Activated CD8-positive, alpha-beta memory T cell treated with anti-CD3 and anti-CD28 coated beads, Interleukin-2, amount 50 U/mL, for 1 hour (primary cell): ENCODE results near the gene COL6A2.
"Not testable (repeated sequence)": the region's sequence is repeated elsewhere in the genome, so short reads cannot be mapped to it uniquely, and the experiment has no call there.

Experiments
- DNase-seq: peaks from one replicate; pipeline ENCODE4 v3.0.0-alpha.2; 2020; ENCODE audit errors: extremely low read depth

The COL6A2 gene

DNA sequence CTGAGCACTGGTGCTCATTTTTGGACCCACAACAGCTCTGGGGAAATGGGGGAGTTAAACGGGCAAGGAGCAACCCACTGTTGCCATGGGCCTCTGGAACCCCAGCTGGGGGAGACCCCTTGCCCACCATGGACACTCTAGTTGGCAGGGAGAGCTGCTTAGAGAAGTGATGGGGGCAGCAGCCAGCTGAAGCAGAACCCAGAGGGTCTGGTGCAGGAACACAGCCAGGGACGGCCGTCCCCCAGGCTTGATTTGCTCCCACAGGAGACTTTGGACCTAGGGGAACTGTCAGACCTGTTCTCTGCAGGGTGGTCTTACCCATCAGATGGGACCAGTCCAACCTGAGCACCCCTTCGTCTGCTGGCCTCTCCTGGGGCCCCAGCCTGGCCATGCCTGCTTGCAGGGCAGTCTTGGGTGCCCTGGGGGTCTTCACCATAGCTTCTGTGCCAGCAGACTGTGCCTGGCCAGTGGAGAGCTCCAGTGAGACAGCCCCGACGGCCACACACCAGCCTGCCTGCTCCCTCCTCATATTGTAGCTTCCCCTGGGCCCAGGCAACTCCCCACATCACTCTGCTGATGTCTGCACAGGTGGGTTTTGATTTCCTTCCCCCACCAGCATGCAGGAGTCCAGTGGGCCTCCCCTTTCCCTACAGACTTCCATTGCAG, 75.1 kb downstream of the COL6A2 start:
- no peak for DNase-seq

GRCh38 chr21:46173573-46173972, 75.7 kb downstream of the COL6A2 start:
- DNase-seq: no peak

DNA sequence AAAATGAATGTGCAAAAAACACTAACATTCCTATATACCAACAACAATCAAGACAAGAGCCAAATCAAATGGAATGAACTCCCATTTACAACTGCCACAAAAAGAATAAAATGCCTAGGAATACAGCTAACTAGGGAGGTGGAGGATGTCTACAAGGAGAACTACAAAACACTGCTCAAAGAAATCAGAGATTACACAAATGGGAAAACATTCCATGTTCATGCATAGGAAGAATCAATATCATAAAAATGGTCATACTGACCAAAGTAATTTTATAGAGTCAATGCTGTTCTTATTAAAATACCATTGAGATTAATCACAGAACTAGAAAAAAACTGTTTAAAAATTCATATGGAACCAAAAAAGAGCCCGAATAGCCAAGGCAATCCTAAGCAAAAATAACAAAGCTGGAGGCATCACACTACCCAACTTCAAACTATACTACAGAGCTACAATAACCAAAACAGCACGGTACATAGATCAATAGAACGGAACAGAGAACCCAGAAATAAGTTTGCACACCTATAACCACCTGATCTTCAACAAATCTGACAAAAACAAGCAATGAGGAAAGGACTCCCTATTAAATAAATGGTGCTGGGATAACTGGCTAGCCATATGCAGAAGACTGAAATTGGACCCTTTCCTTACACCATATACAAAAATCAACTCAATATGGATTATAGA, 78.7 kb downstream of the COL6A2 start:
- not testable (repeated sequence) for DNase-seq

- DNase-seq: no peak
These were observed 81.0 kb downstream of the COL6A2 start for GRCh38 chr21:46178961-46179360.
